ENCODE data around the gene HSD11B1. TPM values are rescaled to one million over a fixed set of nuclear protein-coding genes. Genes with fewer than 3 reads are reported as not detected.
"Not testable (repeated sequence)": the region's sequence is repeated elsewhere in the genome, so short reads cannot be mapped to it uniquely, and the experiment has no call there.

HSD11B1 gene
- total RNA-seq, 1 donor from 2014 or later = 6.0 TPM

DNA sequence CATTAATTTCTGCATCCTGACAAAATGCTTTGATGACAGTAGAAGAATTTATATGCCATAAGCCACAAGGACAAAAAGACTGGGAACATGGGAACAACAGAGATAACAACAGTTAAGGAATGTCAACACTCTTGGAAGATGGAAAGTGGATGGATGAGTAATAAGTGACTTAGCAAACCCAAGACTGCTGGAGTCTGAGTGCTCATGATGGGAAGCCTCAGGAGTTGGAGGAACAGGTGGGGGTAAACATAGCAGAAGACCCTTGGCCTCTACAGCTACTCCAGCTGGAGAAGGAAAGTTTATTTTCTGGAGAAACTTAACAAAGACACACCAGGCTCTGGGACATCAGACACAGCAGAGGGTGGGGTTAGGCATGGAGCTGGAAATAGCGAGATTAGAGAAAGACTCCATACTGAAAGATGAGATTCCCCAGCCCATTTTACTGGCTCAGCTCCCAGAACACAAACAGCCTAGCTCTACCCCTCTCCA is 15.9 kb upstream of the HSD11B1 start:
- intact Hi-C loops (cut with DNase I) = no loop called here
- DNase-seq (ENCODE audit: low spot score) (no peak), ATAC-seq (no peak)

DNA sequence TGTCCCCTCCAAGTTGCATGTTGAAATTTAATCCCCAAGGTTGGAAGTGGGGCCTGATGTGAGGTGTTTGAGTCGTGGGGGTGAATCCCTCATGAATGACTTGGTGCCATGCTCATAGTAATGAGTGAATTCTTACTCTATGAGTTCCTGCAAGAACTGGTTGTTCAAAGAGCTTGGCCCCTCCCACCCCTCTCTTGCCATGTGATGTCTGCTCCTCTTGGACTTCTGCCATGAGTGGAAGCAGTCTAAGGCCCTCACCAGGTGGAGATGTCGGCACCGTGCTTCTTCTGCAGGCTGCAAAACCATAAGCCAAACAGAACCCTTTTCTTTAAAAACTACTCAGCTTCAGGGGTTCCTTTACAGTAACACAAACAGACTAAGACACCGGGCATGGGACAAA is 15.2 kb upstream of the HSD11B1 start:
- no peak for DNase-seq (ENCODE audit: low spot score)
- no peak for ATAC-seq
- intact Hi-C loops (cut with DNase I) = no loop called here

DNA sequence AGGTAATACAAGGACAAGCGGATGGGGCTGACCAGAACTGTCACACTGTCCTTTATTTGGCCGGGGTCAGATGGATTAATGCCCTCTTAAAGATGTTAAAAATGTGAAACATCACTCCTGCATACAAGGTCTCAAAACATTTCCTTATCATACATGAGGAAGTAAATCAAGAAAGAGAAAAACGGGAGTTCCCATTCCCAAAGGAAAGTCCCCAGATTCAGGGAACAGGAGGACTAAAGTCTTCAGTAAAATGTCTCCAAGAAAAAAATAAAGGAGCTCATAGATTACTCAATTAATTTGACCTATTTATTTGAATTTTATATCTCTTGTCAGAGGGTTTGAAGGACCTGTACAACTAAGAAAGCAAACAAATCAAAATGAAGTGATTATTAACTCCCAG is 13.4 kb upstream of the HSD11B1 start:
- DNase-seq (ENCODE audit: low spot score) = no peak
- intact Hi-C loops (cut with DNase I) = loop anchor here (5.0 kb wide), 1 partner anchor 99 kb away; no protein-coding TSS in a partner anchor
- ATAC-seq = no peak

DNA sequence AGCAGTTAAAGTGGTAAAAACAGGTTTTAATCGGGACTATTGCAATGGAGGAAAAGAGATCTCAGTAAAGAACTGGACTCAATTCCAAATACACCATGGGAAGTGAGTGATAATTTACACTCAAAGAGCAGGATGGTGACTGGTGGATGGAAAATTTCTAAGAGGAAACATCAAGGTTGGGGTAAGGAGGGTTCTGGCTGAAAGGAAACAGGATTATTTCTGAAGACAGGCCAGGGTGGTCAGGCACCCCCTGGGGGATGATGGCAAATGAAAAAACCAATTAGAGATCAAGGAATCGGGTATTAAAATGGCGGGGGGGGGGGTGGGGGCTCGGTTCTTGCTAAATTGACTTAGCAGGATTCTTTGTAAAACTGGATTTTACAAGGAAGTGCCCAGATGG is 12.3 kb upstream of the HSD11B1 start:
- ATAC-seq (no peak), DNase-seq (ENCODE audit: low spot score) (no peak)
- intact Hi-C loops (cut with DNase I) = loop anchor here (5.0 kb wide), 1 partner anchor 100 kb away; no protein-coding TSS in a partner anchor

DNA sequence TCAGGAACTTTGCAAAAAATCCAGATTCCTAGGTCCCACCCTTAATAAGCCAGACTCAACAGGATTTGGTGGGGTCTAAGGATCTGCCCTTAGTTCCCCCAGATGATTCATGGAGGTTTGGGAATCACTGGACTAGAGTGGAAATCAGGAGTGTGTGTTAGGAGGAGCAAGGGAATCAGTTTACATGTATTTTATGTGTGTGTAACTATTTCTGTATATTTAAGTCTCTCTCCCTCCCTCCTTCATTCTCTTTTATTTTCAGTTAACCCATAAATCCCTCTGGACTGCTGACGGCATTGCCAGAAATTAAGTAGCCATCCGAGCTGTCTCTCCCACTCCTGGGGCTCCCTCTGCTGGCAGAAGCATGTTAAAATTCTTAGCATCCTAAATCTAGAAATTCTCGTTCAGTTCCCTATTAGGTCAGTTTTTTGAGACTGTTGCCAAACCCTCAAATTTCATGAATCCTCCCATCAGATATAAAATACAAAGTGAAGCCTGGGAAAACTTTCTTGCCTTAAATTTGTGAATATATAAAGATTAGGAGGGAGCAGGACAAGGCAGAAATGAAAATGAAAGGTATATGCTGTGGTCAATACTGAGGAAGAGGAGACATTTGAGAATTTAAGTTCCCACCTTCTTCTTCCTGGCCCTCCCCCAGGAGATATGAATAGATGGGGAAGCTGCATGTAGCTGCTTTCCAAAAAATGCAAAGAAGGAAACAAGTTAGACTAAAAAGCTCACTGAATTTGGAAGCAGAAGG is 11.7 kb upstream of the HSD11B1 start:
- peak; percentile 81 for ATAC-seq
- intact Hi-C loops (cut with DNase I) = loop anchor here (5.0 kb wide), 1 partner anchor 101 kb away; no protein-coding TSS in a partner anchor

DNA sequence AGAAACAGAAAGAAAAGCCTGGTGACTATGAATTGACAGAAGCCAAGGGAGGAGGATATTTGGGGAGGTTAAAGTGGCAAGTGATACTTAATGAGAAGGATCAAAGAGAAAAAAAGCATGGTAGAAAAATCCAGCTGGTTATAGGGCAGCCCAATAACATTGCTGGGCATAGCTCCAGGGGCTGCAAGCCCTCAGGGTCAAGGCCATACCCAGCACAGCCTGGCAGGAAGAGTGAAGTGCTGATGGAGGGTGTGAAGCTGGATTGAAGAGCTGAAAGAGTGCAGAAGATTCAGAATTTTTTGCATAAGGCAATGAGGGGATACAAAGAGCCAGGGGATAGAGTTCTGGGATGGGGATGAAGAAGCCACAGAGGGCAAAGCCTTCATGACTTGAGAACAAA is 8.0 kb upstream of the HSD11B1 start:
- ATAC-seq = no peak
- DNase-seq (ENCODE audit: low spot score) = no peak
- intact Hi-C loops (cut with DNase I) = no loop called here

More for the DNA sequence above, 11.7 kb upstream of the HSD11B1 start:
- peak; percentile 92 for DNase-seq (ENCODE audit: low spot score)

DNA sequence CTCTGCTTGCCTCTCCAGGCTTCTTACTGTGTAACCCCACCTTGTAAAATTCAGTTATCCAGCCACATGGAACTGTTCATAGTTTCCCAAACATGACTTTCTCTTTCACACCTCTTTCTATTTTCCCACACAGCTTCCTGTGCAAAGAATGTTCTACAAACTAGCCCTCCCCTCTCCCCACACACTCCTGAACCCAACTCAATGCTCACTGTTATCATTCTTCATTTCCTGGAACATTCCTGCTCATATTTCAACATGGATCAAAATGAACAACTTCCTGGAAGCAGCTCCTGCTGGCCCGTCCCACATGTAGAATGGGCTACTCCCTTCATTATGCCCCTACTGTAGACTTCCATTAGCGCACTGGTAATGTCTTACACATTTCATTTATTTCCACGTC is 7.5 kb upstream of the HSD11B1 start:
- intact Hi-C loops (cut with DNase I) = no loop called here
- ATAC-seq (no peak), DNase-seq (ENCODE audit: low spot score) (no peak)

DNA sequence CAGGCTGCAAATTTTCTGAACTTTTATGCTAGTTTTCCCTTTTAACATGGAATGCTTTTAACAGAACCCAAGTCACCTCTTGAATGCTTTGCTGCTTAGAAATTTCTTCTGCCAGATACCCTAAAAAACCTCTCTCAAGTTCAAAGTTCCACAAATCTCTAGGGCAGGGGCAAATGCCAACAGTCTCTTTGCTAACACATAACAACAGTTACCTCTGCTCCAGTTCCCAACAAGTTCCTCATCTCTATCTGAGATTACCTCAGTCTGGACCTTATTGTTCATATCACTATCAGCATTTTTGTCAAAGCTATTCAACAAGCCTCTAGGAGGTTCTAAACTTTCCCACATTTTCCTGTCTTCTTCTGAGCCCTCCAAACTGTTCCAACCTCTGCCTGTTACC is 4.0 kb upstream of the HSD11B1 start:
- DNase-seq (ENCODE audit: low spot score); intact Hi-C loops (cut with DNase I); ATAC-seq: not testable (repeated sequence)

DNA sequence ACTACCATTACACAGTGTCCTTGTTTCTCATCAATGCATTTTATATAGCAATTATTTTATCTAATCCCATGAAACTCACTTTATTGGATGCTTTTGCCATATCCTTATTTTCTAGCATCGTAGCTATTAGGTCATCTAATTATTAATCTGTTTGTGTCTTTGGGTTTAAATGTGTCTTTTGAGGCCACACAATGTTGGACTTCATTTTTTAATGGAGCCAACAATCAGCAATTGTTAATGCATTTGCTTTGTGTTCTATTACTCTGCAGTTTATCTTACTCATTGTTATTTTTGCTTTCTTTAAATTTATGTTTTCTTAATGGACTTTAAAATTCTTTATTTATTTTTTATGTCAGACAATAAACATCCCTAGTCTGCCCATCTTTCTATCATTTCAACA is 1.8 kb upstream of the HSD11B1 start:
- ATAC-seq (no peak), DNase-seq (ENCODE audit: low spot score) (no peak)
- intact Hi-C loops (cut with DNase I) = no loop called here

DNA sequence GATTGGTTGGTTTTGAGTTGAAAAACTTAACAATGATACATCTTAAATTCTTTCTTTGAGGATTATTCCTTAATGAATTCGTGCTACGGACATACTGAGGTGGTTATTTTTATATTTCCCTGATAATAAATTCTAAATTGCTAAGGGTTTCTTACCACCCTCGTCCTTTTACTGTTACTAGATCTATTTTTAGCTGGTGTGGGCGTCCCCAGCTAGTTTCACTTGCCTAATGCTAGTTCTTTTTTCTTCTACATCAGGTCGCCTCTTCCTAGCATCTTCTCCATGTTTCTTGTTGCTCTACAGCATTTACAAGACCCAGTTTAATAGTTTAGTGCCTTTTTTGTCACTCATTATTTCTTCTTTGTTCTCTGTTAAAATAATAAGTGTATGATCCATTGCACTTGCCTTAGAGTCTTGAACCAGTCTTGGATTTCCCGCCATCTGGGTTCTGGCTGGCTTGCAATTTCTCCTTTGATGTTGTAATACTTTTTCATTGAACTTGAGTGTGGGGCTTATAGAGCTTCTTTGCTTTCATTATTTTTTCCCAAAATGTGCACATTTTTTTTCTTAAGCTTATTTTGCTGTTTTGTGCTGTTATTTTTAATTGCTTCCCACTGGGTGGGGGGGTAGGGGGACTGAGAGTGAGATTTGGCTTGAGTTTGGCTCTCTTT is 677 bp upstream of the HSD11B1 start:
- intact Hi-C loops (cut with DNase I) = no loop called here
- DNase-seq (ENCODE audit: low spot score) = no peak
- peak; percentile 53 for ATAC-seq

DNA sequence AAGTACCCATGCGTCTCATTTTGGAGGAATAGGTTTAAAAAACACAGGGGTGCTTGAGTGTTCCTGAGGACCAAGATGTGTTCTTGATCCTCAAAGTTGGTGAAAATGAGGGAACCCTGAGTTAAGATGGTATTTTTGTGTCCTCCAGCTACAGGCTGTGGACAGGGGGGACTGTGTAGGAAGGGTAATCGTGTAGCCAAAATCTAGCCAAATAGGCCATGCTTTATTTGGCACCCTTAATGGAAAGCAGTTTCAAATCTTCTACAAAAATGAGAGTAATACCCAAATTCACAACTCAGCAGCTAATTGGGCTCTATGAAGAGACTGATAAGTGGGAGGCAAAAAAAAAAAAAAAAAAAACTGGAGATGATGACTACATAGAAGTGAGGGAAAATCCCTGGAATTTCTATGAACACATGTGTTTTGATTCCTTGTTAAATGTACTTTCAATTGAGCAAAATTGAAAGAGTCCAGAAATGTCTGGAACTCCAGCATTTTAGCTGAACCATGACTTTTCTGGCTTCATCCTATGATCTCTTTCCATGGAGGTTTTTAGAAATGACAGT is 470 bp downstream of the HSD11B1 start:
- intact Hi-C loops (cut with DNase I) = no loop called here
- ATAC-seq (peak; percentile 76), DNase-seq (ENCODE audit: low spot score) (no peak)

DNA sequence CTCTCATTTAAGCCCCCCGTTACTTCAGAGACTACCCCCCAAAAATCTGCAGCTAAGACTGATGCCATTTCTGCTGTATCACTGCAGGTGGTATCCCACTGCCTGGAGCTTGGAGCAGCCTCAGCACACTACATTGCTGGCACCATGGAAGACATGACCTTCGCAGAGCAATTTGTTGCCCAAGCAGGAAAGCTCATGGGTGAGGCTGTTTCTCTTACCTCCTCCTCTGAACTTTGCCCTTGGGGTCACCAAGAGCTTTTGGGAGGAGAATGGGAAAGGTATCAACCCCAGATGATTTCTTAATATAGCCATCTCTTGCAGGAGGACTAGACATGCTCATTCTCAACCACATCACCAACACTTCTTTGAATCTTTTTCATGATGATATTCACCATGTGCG is 2.0 kb downstream of the HSD11B1 start:
- no peak for ATAC-seq
- intact Hi-C loops (cut with DNase I) = no loop called here
- no peak for DNase-seq (ENCODE audit: low spot score)

DNA sequence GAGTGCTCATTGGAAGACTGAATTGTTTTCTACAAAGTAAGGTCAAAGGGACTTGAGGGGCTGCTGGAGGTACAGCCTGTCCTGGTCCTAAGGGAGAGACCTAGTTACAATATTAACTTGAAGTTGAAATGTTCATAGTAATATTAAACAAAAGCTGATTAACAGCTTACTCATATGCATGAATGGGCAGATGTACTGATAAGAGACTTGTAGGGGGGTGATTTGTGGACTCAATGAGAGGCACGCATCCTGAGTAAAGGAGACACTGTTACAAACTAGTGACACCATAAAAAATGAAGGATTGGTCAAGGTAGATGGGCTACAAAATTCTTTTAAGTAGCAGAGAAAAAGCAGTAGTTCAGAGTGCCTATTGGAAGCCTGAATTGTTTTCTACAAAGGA is 2.7 kb downstream of the HSD11B1 start:
- intact Hi-C loops (cut with DNase I) = no loop called here
- ATAC-seq (no peak), DNase-seq (ENCODE audit: low spot score) (no peak)

DNA sequence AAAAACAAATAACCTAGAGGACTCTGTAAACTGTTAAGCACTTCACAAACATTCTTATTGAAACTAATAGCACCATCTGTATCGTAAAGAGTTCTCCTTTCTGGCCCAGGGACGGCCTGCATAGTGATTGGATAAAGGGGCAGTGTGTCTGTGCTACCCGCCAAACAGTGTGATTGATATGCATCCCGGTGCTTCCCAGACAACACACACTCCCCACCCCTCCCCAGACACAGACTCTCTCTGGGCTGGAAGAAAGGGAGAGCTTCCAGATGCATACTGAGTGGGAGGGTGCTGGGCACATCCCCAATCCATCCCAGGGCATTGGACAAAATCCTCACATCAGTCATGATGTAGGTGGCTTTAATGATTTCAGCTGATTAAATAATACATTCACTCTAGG is 3.7 kb downstream of the HSD11B1 start:
- ATAC-seq (no peak), DNase-seq (ENCODE audit: low spot score) (no peak)
- intact Hi-C loops (cut with DNase I) = no loop called here

DNA sequence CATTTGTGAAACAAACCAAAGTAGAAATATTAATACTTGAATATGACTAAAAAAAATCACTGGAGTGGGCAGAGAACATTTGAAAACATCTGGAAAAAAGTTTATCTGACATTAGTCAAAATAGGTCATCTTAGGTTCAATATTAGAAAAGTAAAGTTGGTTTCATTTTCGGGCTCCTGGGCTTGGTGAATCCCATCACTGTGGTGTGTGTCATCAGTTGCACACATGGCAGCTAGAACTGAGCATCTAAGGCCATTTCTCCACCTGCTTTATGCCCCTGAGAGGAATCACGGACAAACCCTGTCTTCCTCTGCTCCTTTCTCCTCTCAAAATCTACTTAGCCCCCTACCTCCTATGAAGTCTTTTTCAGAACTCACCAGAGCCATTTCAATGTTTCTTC is 5.4 kb downstream of the HSD11B1 start:
- ATAC-seq = no peak
- DNase-seq (ENCODE audit: low spot score) = no peak
- intact Hi-C loops (cut with DNase I) = no loop called here

DNA sequence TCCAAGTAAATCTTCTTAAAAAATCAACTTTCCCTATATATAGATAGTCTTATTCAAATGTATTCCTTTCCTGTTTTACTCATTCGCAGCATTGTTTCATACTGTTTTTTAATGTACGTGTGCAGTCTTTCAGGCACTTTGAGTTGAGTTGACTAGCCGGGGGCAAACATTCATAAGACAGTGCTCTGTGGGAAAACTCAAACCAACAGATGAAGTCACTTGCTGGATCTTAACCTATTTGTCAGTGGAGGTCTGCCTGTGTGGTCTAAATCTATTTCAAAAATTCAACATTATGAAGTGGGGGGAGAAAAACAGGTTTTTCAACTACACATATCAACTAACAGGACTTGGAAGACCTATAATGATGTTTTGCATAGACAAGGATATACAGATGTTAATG is 6.2 kb downstream of the HSD11B1 start:
- intact Hi-C loops (cut with DNase I) = no loop called here
- no peak for ATAC-seq
- DNase-seq (ENCODE audit: low spot score) = no peak

DNA sequence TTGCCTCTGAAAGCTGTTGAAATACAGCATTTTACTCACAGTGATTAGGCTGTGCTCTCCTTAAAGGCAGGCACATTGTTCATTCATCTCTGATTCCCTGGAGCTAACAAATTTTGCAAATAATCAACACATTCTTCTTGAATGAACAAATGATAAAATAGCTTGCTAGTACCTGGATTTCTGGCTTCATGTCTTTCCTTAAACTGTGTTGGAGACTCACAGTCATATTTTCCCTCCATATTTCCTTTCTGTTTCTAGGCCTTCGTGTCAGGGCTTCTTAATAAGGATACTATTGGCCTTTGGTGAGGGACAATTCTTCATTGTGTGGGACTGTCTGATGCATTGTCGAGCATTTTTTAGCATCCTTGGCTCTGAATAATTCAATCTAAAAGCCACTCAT is 9.7 kb downstream of the HSD11B1 start:
- intact Hi-C loops (cut with DNase I) = no loop called here
- ATAC-seq = no peak
- DNase-seq (ENCODE audit: low spot score) = no peak

DNA sequence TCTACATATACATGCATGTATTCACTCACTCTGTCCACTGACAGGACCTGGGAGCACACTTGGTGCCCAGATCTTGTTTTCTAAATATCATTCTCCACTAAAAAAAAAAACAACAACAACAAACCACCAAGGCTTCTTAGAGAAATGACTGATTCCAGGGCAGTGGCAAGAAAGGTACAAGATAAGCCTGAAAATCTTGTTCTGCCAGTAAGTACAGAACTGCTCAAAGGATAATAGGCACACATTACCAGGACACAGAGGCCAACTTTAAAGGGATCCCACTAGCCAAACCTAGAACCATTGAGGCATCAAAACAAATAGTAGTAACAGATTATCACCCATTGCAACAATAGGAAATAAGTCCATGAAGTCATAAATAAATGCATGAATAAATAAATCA is 10.7 kb downstream of the HSD11B1 start:
- DNase-seq (ENCODE audit: low spot score) (no peak), ATAC-seq (no peak)
- intact Hi-C loops (cut with DNase I) = no loop called here

DNA sequence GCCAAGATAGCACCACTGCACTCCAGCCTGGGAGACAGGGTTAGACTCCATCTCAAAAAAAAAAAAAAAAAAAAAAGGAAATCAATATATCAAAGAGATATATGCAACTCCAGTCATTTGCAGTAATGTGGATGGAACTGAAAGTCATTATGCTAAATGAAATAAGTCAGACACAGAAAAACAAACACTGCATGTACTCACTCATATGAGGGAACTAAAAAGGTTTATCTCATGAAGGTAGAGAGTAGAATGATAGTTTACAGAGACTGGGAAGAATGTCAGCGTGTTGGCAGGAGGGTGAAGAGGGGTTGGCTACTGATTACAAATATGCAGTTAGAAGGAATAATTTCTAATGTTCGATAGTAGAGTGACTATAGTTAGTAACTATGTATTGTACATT is 13.2 kb downstream of the HSD11B1 start:
- DNase-seq (ENCODE audit: low spot score) (no peak), ATAC-seq (no peak)
- intact Hi-C loops (cut with DNase I) = no loop called here

DNA sequence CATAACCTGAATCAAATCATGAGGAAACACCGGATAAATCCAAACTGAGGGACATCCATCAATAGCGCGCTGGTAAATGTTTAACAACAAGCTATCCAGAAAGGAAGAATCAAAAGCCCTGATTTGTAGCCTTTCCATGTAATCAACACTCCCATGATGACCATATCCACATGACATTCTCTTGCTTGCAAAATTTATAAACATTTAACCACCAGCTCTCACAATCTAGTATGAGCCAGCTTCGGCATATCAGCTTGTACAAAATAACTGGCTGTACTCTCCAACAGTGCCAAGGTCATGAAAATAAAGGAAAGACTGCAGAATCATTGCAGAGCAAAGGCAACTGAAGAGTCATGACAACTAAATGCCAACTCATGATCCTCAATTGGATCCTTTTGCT is 15.7 kb downstream of the HSD11B1 start:
- ATAC-seq = peak; percentile 80
- intact Hi-C loops (cut with DNase I) = no loop called here

More for the DNA sequence above, 15.7 kb downstream of the HSD11B1 start:
- DNase-seq (ENCODE audit: low spot score) = no peak
